H1 (cell line): ENCODE measurements around the gene MKLN1. TPM values are rescaled to one million over a fixed set of nuclear protein-coding genes. Genes with fewer than 3 reads are reported as not detected.
"Not testable (repeated sequence)": the region's sequence is repeated elsewhere in the genome, so short reads cannot be mapped to it uniquely, and the experiment has no call there.

ENCODE experiments used
- CTCF ChIA-PET: fragments of 300-600 bp; sonication (Branson Sonifier 250); formaldehyde crosslinking; loops from one replicate; lab custom pipeline; 2021; ENCODE audit not compliant: partially characterized antibody; lab: Charles Lee
- POLR2A ChIA-PET: fragments of 300-600 bp; sonication (Branson Sonifier 250); formaldehyde crosslinking; loops from one replicate; lab custom pipeline; 2021; ENCODE audit warnings: inconsistent platforms; ENCODE audit not compliant: partially characterized antibody; lab: Charles Lee
- DNase-seq, 2 experiments: peaks; one replicate each; pipeline versions ENCODE4 v3.0.0 to v3.0.0-alpha.2; 2010 to 2022; ENCODE audit warnings: low spot score in 2 of 2, low read depth in 1 of 2, mixed read lengths in 1 of 2
- FAIRE-seq: peaks from 2 replicates; lab custom pipeline; 2011; peaks lifted over from hg19 to GRCh38; lab: Jason Lieb, UNC
- H2AFZ ChIP-seq: 2 replicates; pipeline ENCODE4 v1.8.1; 2012; ENCODE audit warnings: low read length, inconsistent platforms
- H2AK5ac ChIP-seq: 2 replicates; pipeline ENCODE4 v1.6.1; 2013; ENCODE audit warnings: low read depth, low read length
- H2BK120ac ChIP-seq: replicated peaks from 2 replicates; pipeline ENCODE3; 2013; ENCODE audit warnings: low read depth, low read length, inconsistent platforms
- H2BK12ac ChIP-seq: 2 replicates; pipeline ENCODE4 v1.6.1; 2013; ENCODE audit warnings: low read depth, low read length
- H2BK15ac ChIP-seq: 2 replicates; pipeline ENCODE4 v1.6.1; 2013; ENCODE audit warnings: low read length
- H2BK20ac ChIP-seq: 2 replicates; pipeline ENCODE4 v1.6.1; 2013; ENCODE audit warnings: low read length
- H2BK5ac ChIP-seq: 2 replicates; pipeline ENCODE4 v1.6.1; 2013; ENCODE audit warnings: low read depth, low read length
- H3K14ac ChIP-seq: 2 replicates; pipeline ENCODE4 v1.6.1; 2013; ENCODE audit warnings: inconsistent platforms; ENCODE audit not compliant: insufficient read length
- H3K18ac ChIP-seq: 2 replicates; pipeline ENCODE4 v1.6.1; 2013; ENCODE audit warnings: low read length; ENCODE audit errors: extremely low read depth
- H3K23ac ChIP-seq: 2 replicates; pipeline ENCODE4 v1.6.1; 2013; ENCODE audit warnings: inconsistent platforms; ENCODE audit not compliant: insufficient read length
- H3K23me2 ChIP-seq: 2 replicates; pipeline ENCODE4 v1.6.1; 2013; ENCODE audit warnings: low read depth, low read length
- H3K27ac ChIP-seq: 2 replicates; pipeline ENCODE4 v1.6.1; 2011; ENCODE audit warnings: low read depth, low read length, inconsistent platforms
- H3K27me3 ChIP-seq, 4 experiments: replicated peaks in 1 of 4; 1 replicate in 1 of 4; 2 replicates in 3 of 4; pipeline versions ENCODE4 v1.6.1 to v1.8.1; 2011 to 2013; ENCODE audit warnings: low read length in 3 of 4, mild to moderate bottlenecking in 3 of 4, inconsistent platforms in 2 of 4, mixed read lengths in 2 of 4, moderate library complexity in 1 of 4; ENCODE audit not compliant: control insufficient read depth in 3 of 4, insufficient read depth in 3 of 4; ENCODE audit errors: extremely low read depth in 1 of 4
- H3K36me3 ChIP-seq, 4 experiments: 2 replicates each; pipeline versions ENCODE4 v1.6.1 to v1.8.1; 2011 to 2013; ENCODE audit warnings: mild to moderate bottlenecking in 4 of 4, low read length in 3 of 4, moderate library complexity in 2 of 4, control low read depth in 1 of 4, inconsistent platforms in 1 of 4; ENCODE audit not compliant: insufficient read depth in 4 of 4, control insufficient read depth in 2 of 4
- H3K4ac ChIP-seq: replicated peaks from 2 replicates; pipeline ENCODE3; 2013; ENCODE audit warnings: low read length, low read depth, mixed read lengths, inconsistent platforms; ENCODE audit not compliant: insufficient read length
- H3K4me1 ChIP-seq, 4 experiments: replicated peaks in 1 of 4; 1 replicate in 1 of 4; 2 replicates in 3 of 4; pipeline versions ENCODE4 v1.6.1 to v1.8.1; 2011 to 2013; ENCODE audit warnings: low read length in 3 of 4, inconsistent platforms in 2 of 4, mixed read lengths in 1 of 4; ENCODE audit not compliant: insufficient read depth in 4 of 4, control insufficient read depth in 3 of 4
- H3K4me2 ChIP-seq, 2 experiments: 2 replicates each; pipeline versions ENCODE4 v1.6.1 to v1.8.1; 2011 to 2013; ENCODE audit warnings: low read depth in 2 of 2, low read length in 2 of 2, control low read depth in 1 of 2, inconsistent platforms in 1 of 2, mild to moderate bottlenecking in 1 of 2; ENCODE audit not compliant: insufficient read depth in 1 of 2
- H3K4me3 ChIP-seq, 4 experiments: fragments of 200-600, 300-600 bp in 1 of 4; sonication (generic), shearing (Covaris generic), sonication (Bioruptor Twin) in 1 of 4; 2 replicates each; pipeline versions ENCODE4 v1.5.1 to v1.8.1; 2011 to 2016; ENCODE audit warnings: low read length in 4 of 4, low read depth in 3 of 4, control low read depth in 2 of 4, inconsistent platforms in 2 of 4, mild to moderate bottlenecking in 2 of 4, mixed read lengths in 1 of 4, moderate library complexity in 1 of 4; ENCODE audit not compliant: insufficient read depth in 2 of 4; ENCODE audit errors: extremely low read depth in 1 of 4
- H3K56ac ChIP-seq: replicated peaks from 2 replicates; pipeline ENCODE3; 2013; ENCODE audit warnings: low read depth, mild to moderate bottlenecking, mixed read lengths, low read length, inconsistent platforms; ENCODE audit not compliant: insufficient read length
- H3K79me1 ChIP-seq: 2 replicates; pipeline ENCODE4 v1.6.1; 2013; ENCODE audit warnings: low read depth, low read length, control low read depth
- H3K79me2 ChIP-seq, 2 experiments: 2 replicates each; pipeline versions ENCODE4 v1.6.1 to v1.8.1; 2012 to 2013; ENCODE audit warnings: low read length in 2 of 2, mild to moderate bottlenecking in 2 of 2, inconsistent platforms in 1 of 2; ENCODE audit not compliant: insufficient read depth in 2 of 2, control insufficient read depth in 1 of 2
- H3K9ac ChIP-seq, 4 experiments: replicated peaks in 1 of 4; 1 replicate in 1 of 4; 2 replicates in 3 of 4; pipeline versions ENCODE4 v1.6.1 to v1.8.1; 2011 to 2013; ENCODE audit warnings: low read depth in 3 of 4, low read length in 3 of 4, control low read depth in 2 of 4, mild to moderate bottlenecking in 2 of 4, moderate library complexity in 2 of 4, inconsistent platforms in 1 of 4; ENCODE audit errors: extremely low read depth in 1 of 4
- H3K9me3 ChIP-seq, 2 experiments: 2 replicates each; pipeline versions ENCODE4 v1.6.1 to v1.8.1; 2012 to 2013; ENCODE audit warnings: mild to moderate bottlenecking in 2 of 2, moderate library complexity in 2 of 2, control low read depth in 1 of 2, inconsistent platforms in 1 of 2, low read depth in 1 of 2, low read length in 1 of 2, mixed read lengths in 1 of 2; ENCODE audit not compliant: insufficient read depth in 2 of 2
- H4K20me1 ChIP-seq, 2 experiments: replicated peaks in 1 of 2; 2 replicates each; pipeline versions ENCODE3 to v1.8.1; 2011 to 2013; ENCODE audit warnings: inconsistent platforms in 2 of 2, low read length in 2 of 2, mild to moderate bottlenecking in 1 of 2; ENCODE audit not compliant: insufficient read depth in 2 of 2, control insufficient read depth in 1 of 2
- H4K5ac ChIP-seq: 2 replicates; pipeline ENCODE4 v1.6.1; 2013; ENCODE audit warnings: low read length, low read depth, mixed read lengths, inconsistent platforms; ENCODE audit not compliant: insufficient read length
- H4K8ac ChIP-seq: 2 replicates; pipeline ENCODE4 v1.8.0; 2013; ENCODE audit warnings: mild to moderate bottlenecking, moderate library complexity, low read length, inconsistent platforms; ENCODE audit not compliant: insufficient read depth; ENCODE audit errors: extremely low read depth
- H4K91ac ChIP-seq: replicated peaks from 2 replicates; pipeline ENCODE3; 2013; ENCODE audit warnings: low read length, mixed read lengths, inconsistent platforms; ENCODE audit not compliant: insufficient read length
- WGBS, 2 experiments: shearing (Covaris generic) in 1 of 2; methylation state at CpG; one replicate each; pipeline versions ENCODE4 v1.1.6 to v1.1.7; 2013 to 2015; ENCODE audit warnings: low lambda C conversion rate in 2 of 2, mixed read lengths in 2 of 2, inconsistent platforms in 1 of 2, low coverage in 1 of 2, missing lambda C conversion rate in 1 of 2; ENCODE audit not compliant: insufficient replicate concordance in 2 of 2, insufficient coverage in 1 of 2, insufficient read length in 1 of 2; ENCODE audit errors: extremely low coverage in 1 of 2, missing lambda C conversion rate in 1 of 2; 5-methylcytosine and 5-hydroxymethylcytosine counted together
- polyA plus RNA-seq, 7 experiments: library from polyadenylated mRNA; depleted of rRNA in 3 of 7; stranded (reverse) in 5 of 7; unstranded in 2 of 7; fragments of >200 nt in 5 of 7; fragments of 200-250 nt in 2 of 7; gene quantifications; 1 replicate in 5 of 7; 2 replicates in 1 of 7; 4 replicates in 1 of 7; pipeline versions ENCODE4 v1.2.1 to v1.2.3, GENCODE V29; 2011 to 2013; ENCODE audit warnings: missing spikeins in 2 of 7, mixed read lengths in 2 of 7
- total RNA-seq: library from RNA; stranded (reverse); fragmentation: NEBNext Ultra II Directional; extraction: Animal tissue kit (Norgen Biotek cat#: 25700); gene quantifications from 2 replicates; pipeline ENCODE4 v1.2.1, GENCODE V29; 2021

MKLN1 gene
- total and polyA plus RNA-seq, 2 of the 8 experiments (the other 6 are each of a cell fraction or from before 2014, with no cell fraction given): 22.3 to 50.9 TPM

- H2AK5ac ChIP-seq, H2BK20ac ChIP-seq, H3K4ac ChIP-seq, H3K79me1 ChIP-seq, H4K8ac ChIP-seq, H4K91ac ChIP-seq, H3K23ac ChIP-seq, H3K27me3 ChIP-seq, H3K4me3 ChIP-seq, FAIRE-seq, H3K9ac ChIP-seq, H2BK5ac ChIP-seq, H3K18ac ChIP-seq, H3K4me2 ChIP-seq, H2BK120ac ChIP-seq, H3K14ac ChIP-seq, H3K9me3 ChIP-seq, H2AFZ ChIP-seq, H2BK12ac ChIP-seq, H4K5ac ChIP-seq, H3K56ac ChIP-seq, H3K23me2 ChIP-seq, H2BK15ac ChIP-seq, DNase-seq, H3K27ac ChIP-seq: not testable (repeated sequence)
- WGBS, 2 experiments: 93% methylated on average over 7 of the region's 7 CpGs; no CpG with 5 or more reads in 1 of the 2 experiments
- peaks cover 3 to 14% (median 9%) of the 10 kb centered on the region in 4 experiments; a peak in 6 of 7 replicates for H3K4me1 ChIP-seq
- H4K20me1 ChIP-seq: peaks cover 55 to 60% of the 10 kb centered on the region in 2 experiments
- ChIA-PET CTCF (interaction anchor here (0.6 to 6.7 kb wide), 11 partner anchors 12 to 413 kb away, joined by 3 to 60 read pairs (median 4); no protein-coding TSS in a partner anchor), POLR2A (interaction anchor here (0.7 to 1.7 kb wide), 9 partner anchors 10 to 301 kb away, joined by 3 to 7 read pairs (median 3); no protein-coding TSS in a partner anchor)
- peaks cover 47 to 100% of the 10 kb centered on the region in 2 experiments for H3K79me2 ChIP-seq
- peaks cover 11 to 52% (median 16%) of the 10 kb centered on the region in 4 experiments; a peak in 6 of 8 replicates for H3K36me3 ChIP-seq
These were observed 187.8 kb downstream of the MKLN1 start for GRCh38 chr7:131515471-131515870.
